ENCODE data around the gene SRSF4.

Gene SRSF4

DNA sequence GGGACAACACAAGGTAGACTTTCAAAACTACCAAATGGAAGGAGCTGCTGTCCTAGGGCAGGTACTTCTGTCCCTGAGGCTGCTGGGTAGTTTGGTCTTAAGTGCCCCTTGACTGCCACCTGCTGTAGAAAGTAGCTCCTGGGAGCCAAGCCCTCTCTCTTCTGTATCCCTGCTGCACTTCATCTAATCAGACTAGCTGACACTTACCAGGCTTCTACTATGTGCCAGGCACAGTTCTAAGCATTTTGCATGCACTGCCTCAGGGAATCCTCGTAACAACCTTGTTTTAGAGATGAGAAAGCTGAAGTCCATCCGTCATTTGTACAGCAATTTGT lies 15.9 kb upstream of the SRSF4 start:
- Histone ChIP-seq H3K27me3 (replicated peaks; ENCODE audit: insufficient read depth, low read length) (no peaks in the 10 kb centered on the region), H3K4me2 (ENCODE audit: low read depth, low read length) (no peak overlapping the region), H3K36me3 (replicated peaks; ENCODE audit: insufficient read depth, low read length) (no peaks in the 10 kb centered on the region), H3K27ac (ENCODE audit: low read length) (no peak overlapping the region), H3K4me3 (ENCODE audit: low read length) (no peak overlapping the region), H2AFZ (ENCODE audit: low read length) (0 out of 2 replicates have a peak overlapping the region, but pooled peaks have one; percentile 2), H4K20me1 (ENCODE audit: insufficient read depth, low read length) (no peaks in the 10 kb centered on the region), H3K4me1 (ENCODE audit: low read length) (peaks cover 6% of the 10 kb centered on the region), H3K79me2 (ENCODE audit: low read length) (no peaks in the 10 kb centered on the region), H3K9me2 (replicated peaks; ENCODE audit: insufficient read depth, low read length) (no peaks in the 10 kb centered on the region), H3F3A (ENCODE audit: insufficient read depth, low read length) (no peaks in the 10 kb centered on the region), H3K9ac (ENCODE audit: low read length) (no peak overlapping the region), H3K9me3 (replicated peaks; ENCODE audit: insufficient read depth, low read length) (no peaks in the 10 kb centered on the region)
- TF ChIP-seq, protein P1, sequence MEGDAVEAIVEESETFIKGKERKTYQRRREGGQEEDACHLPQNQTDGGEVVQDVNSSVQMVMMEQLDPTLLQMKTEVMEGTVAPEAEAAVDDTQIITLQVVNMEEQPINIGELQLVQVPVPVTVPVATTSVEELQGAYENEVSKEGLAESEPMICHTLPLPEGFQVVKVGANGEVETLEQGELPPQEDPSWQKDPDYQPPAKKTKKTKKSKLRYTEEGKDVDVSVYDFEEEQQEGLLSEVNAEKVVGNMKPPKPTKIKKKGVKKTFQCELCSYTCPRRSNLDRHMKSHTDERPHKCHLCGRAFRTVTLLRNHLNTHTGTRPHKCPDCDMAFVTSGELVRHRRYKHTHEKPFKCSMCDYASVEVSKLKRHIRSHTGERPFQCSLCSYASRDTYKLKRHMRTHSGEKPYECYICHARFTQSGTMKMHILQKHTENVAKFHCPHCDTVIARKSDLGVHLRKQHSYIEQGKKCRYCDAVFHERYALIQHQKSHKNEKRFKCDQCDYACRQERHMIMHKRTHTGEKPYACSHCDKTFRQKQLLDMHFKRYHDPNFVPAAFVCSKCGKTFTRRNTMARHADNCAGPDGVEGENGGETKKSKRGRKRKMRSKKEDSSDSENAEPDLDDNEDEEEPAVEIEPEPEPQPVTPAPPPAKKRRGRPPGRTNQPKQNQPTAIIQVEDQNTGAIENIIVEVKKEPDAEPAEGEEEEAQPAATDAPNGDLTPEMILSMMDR (IDR thresholded peaks at IDR 0.05; ENCODE audit: low read length) = peak; percentile 62
- TF ChIP-seq EZH2phosphoT487 (IDR thresholded peaks at IDR 0.05; ENCODE audit: low read length) = no peak
- peak; percentile 60 for DNase-seq

DNA sequence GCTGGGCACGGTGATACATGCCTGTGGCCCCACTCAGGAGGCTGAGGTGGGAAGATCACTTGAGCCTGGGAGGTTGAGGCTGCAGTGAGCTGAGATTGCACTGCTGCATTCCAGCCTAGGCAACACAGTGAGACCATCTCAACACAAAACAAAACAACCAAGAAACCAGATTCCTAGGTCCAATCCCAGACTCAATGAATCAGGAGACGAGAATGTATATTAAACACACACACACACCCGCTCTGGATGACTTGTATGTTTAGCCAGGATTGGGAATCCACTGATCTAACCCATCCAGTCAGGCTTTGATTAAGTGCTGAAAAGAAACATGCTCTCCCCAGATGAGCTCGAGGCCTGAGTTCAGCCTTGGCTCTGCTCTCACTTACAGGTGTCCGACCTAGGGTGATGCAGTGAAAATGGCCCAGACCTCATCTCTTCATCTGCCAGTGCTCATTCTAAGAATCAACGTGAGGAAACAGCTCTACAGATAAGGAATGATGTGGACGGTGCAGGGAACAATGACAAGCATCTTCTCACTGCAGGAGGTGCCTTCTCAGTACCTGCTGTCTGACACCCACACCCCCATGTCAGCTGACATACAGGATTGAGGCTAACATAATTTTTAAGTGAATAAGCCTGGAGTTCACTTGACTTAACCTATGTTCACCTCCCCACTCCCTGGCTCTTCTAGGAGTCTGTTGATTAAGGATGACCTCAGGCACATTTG lies 15.3 kb upstream of the SRSF4 start:
- no peaks in the 10 kb centered on the region for H3K27me3 ChIP-seq (replicated peaks; ENCODE audit: insufficient read depth, low read length)
- DNase-seq = no peak
- H3K27ac ChIP-seq (ENCODE audit: low read length) = no peak overlapping the region
- H3K9ac ChIP-seq (ENCODE audit: low read length) = no peak overlapping the region
- TF ChIP-seq, protein P1 (IDR thresholded peaks at IDR 0.05; ENCODE audit: low read length) = no peak
- no peak for TF ChIP-seq EZH2phosphoT487 (IDR thresholded peaks at IDR 0.05; ENCODE audit: low read length)
- no peak for TF ChIP-seq EZH2 (optimal IDR thresholded peaks at IDR 0.05; ENCODE audit: low read depth, low read length)
- H3K9me2 ChIP-seq (replicated peaks; ENCODE audit: insufficient read depth, low read length) = no peaks in the 10 kb centered on the region
- H4K20me1 ChIP-seq (ENCODE audit: insufficient read depth, low read length) = no peaks in the 10 kb centered on the region
- H3K9me3 ChIP-seq (replicated peaks; ENCODE audit: insufficient read depth, low read length) = no peaks in the 10 kb centered on the region
- peaks cover 1% of the 10 kb centered on the region for H3K4me1 ChIP-seq (ENCODE audit: low read length)
- no peak overlapping the region for H3K4me2 ChIP-seq (ENCODE audit: low read depth, low read length)
- H3K36me3 ChIP-seq (replicated peaks; ENCODE audit: insufficient read depth, low read length) = no peaks in the 10 kb centered on the region
- no peaks in the 10 kb centered on the region for H3K79me2 ChIP-seq (ENCODE audit: low read length)
- H2AFZ ChIP-seq (ENCODE audit: low read length) = 0 out of 2 replicates have a peak overlapping the region, but pooled peaks have one; percentile 2
- no peaks in the 10 kb centered on the region for H3F3A ChIP-seq (ENCODE audit: insufficient read depth, low read length)
- no peak overlapping the region for H3K4me3 ChIP-seq (ENCODE audit: low read length)

DNA sequence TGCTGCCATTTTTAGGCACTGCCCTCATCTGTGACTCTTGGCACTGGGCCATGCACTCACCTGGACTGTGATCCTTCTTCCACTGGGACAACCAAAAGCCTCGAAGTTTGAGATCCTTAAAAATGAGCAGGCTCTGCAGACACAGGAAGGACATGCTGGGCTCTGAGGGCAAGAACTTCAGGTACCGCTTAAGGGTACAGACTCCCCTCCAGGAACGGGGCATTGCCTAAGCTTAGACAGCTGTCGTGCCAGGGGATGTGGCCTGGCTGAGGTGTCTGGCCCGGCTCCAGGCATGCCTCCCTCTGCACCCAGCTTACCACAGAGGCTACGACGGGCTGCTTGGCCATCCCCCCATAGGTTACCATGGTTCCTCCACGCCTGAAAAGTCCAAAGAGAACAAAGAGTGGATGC lies 14.2 kb upstream of the SRSF4 start:
- Histone ChIP-seq H3K4me2 (ENCODE audit: low read depth, low read length) (no peak overlapping the region), H3F3A (ENCODE audit: insufficient read depth, low read length) (no peaks in the 10 kb centered on the region), H3K79me2 (ENCODE audit: low read length) (no peaks in the 10 kb centered on the region), H3K4me1 (ENCODE audit: low read length) (peaks cover 3% of the 10 kb centered on the region; the same call in 1 of the 2 replicates), H4K20me1 (ENCODE audit: insufficient read depth, low read length) (no peaks in the 10 kb centered on the region), H3K9me3 (replicated peaks; ENCODE audit: insufficient read depth, low read length) (no peaks in the 10 kb centered on the region), H3K4me3 (ENCODE audit: low read length) (no peak overlapping the region), H3K36me3 (replicated peaks; ENCODE audit: insufficient read depth, low read length) (no peaks in the 10 kb centered on the region), H2AFZ (ENCODE audit: low read length) (no peak overlapping the region), H3K9me2 (replicated peaks; ENCODE audit: insufficient read depth, low read length) (no peaks in the 10 kb centered on the region), H3K9ac (ENCODE audit: low read length) (no peak overlapping the region), H3K27me3 (replicated peaks; ENCODE audit: insufficient read depth, low read length) (no peaks in the 10 kb centered on the region), H3K27ac (ENCODE audit: low read length) (no peak overlapping the region)
- no peak for DNase-seq
- TF ChIP-seq, protein P1 (IDR thresholded peaks at IDR 0.05; ENCODE audit: low read length) = no peak
- TF ChIP-seq EZH2phosphoT487 (IDR thresholded peaks at IDR 0.05; ENCODE audit: low read length) = no peak
- TF ChIP-seq EZH2 (optimal IDR thresholded peaks at IDR 0.05; ENCODE audit: low read depth, low read length) = no peak

Data from MM.1S (cell line).